Effector memory CD4-positive, alpha-beta T cell (primary cell): ENCODE measurements around the gene FAM236D.
"Not testable (repeated sequence)": the region's sequence is repeated elsewhere in the genome, so short reads cannot be mapped to it uniquely, and the experiment has no call there.

Source experiments
- DNase-seq, 3 donors: peaks; one replicate each; pipeline ENCODE4 v3.0.0-alpha.2; 2020
- H3K27ac ChIP-seq: 2 replicates; pipeline ENCODE4 v1.7.0; 2013; ENCODE audit warnings: mild to moderate bottlenecking, low read length, moderate library complexity; ENCODE audit not compliant: insufficient read depth, poor library complexity, severe bottlenecking
- H3K27me3 ChIP-seq: replicated peaks from 2 replicates; pipeline ENCODE4 v1.7.0; 2013; ENCODE audit warnings: mild to moderate bottlenecking, low read length; ENCODE audit not compliant: insufficient read depth, control insufficient read depth, poor library complexity, severe bottlenecking
- H3K36me3 ChIP-seq: 2 replicates; pipeline ENCODE4 v1.7.0; 2013; ENCODE audit warnings: mild to moderate bottlenecking, low read length, moderate library complexity; ENCODE audit not compliant: control insufficient read depth, insufficient read depth
- H3K4me1 ChIP-seq: 2 replicates; pipeline ENCODE4 v1.7.0; 2013; ENCODE audit warnings: low read length, mild to moderate bottlenecking; ENCODE audit not compliant: control insufficient read depth, insufficient read depth, poor library complexity, severe bottlenecking
- H3K4me3 ChIP-seq: 2 replicates; pipeline ENCODE4 v1.7.0; 2013; ENCODE audit warnings: low read length, low read depth, mild to moderate bottlenecking; ENCODE audit not compliant: insufficient read depth, poor library complexity, severe bottlenecking
- H3K9me3 ChIP-seq: 2 replicates; pipeline ENCODE4 v1.7.0; 2013; ENCODE audit warnings: mild to moderate bottlenecking, low read length, moderate library complexity; ENCODE audit not compliant: control insufficient read depth
- total RNA-seq, 3 donors: gene quantifications; one replicate each; lab custom pipeline; 2026; lab: John Stamatoyannopoulos, UW

FAM236D gene
- 0 reads per million in 3 donors for total RNA-seq

DNA sequence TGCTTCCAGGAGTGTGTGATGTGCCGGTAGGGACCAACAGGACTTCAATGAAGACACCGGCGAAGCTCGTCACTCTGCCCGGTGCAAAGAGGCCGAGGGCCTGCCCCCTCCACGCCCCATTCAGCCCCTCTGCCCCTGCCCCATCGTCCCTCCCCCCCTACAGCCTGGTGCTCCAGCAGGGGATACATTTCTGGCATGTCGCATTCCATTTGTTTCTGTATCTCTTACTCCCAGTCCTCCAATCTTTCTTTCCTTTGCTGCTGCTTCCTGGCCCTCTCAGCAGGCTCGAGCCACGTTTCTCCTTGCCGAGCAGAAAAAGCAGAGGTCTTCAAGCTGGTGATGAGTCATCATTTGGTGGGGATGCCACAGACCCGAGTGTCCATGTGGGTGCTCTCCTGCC, at the start of gene FAM236D:
Gene FAM236D (minus strand): TSS at position 101 of the 400 bp plus-strand sequence. CDS start 100 bp downstream, at position 1.
- not testable (repeated sequence) for H3K4me1 ChIP-seq, H3K27me3 ChIP-seq, H3K9me3 ChIP-seq, DNase-seq, H3K36me3 ChIP-seq, H3K4me3 ChIP-seq, H3K27ac ChIP-seq

DNA sequence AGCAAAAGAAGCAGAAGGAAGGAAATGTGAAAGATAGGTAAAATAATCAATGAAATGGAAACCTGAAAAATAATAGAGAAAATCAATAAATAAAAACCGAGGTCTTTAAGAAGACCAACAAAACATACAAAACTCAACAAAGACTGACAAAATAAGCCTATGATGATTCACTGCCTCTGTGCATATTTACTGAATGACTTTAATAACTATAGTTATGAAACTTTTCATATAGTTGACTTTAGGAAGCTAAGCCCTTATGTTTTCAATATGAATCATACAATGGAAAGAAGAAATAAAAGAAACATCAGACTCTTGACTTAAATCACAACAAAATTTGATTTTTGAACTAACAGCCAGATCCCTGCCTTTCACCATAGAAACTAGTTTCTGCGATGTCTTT, 29.5 kb upstream of the FAM236D start:
- not testable (repeated sequence) for H3K4me3 ChIP-seq, H3K9me3 ChIP-seq, DNase-seq, H3K4me1 ChIP-seq, H3K27me3 ChIP-seq, H3K36me3 ChIP-seq, H3K27ac ChIP-seq

DNA sequence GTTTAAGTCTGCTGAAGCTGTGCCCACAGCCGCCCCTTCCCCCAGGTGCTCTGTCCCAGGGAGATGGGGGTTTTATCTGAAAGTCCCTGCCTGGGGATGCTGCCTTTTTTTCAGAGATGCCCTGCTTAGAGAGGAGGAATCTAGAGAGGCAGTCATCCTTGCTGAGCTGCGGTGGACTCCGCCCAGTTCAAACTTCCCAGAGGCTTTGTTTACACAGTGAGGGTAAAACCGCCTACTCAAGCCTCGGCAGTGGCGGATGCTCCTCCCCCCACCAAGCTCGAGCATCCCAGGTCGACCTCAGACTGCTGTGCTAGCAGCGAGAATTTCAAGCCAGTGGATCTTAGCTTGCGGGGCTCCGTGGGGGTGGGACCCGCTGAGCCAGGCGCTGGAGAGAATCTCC, 22.7 kb upstream of the FAM236D start:
- not testable (repeated sequence) for H3K4me3 ChIP-seq, DNase-seq, H3K36me3 ChIP-seq, H3K9me3 ChIP-seq, H3K27me3 ChIP-seq, H3K4me1 ChIP-seq, H3K27ac ChIP-seq

DNA sequence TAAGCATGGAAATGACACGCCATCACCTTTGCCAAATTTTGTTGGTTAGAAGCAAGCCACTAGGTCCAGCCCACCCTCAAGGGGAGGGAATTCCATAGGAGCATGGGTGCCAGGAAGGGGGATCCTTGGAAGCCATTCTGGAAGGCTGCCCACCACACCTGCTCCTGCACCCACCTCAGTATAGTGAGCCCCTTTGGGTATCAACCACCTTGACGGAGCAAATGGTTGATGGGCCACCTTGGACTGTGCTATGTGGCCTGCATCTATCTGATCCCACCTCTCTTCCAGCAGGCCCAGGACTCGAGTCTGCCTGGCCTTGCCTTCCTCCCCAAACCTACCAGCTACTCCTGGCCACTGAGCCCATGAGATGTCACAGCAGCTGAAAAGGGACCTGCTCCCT, 17.6 kb downstream of the FAM236D start:
- not testable (repeated sequence) for H3K27ac ChIP-seq, H3K9me3 ChIP-seq, H3K27me3 ChIP-seq, H3K36me3 ChIP-seq, DNase-seq, H3K4me3 ChIP-seq, H3K4me1 ChIP-seq

DNA sequence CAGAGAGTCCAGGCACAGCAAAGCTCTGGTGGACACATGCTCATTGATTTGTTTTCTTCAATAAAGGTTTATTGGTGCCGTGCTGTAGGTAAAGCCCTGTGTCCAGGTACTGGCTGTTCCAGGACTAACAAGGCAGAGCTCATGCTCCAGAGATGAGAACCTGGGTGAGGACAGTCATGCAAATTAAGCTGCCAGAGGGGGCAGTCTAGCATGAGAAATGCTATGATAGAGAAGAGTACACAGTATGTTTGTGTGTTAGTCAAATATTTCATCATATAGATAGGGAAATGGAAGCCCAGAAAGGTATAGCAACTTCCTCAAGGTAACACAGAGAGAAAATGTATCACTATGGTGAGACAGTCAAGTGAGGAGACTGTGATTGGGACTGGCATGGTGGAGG, 19.9 kb downstream of the FAM236D start:
- H3K36me3 ChIP-seq, H3K4me3 ChIP-seq, H3K9me3 ChIP-seq, H3K27me3 ChIP-seq, H3K4me1 ChIP-seq, H3K27ac ChIP-seq, DNase-seq: not testable (repeated sequence)

DNA sequence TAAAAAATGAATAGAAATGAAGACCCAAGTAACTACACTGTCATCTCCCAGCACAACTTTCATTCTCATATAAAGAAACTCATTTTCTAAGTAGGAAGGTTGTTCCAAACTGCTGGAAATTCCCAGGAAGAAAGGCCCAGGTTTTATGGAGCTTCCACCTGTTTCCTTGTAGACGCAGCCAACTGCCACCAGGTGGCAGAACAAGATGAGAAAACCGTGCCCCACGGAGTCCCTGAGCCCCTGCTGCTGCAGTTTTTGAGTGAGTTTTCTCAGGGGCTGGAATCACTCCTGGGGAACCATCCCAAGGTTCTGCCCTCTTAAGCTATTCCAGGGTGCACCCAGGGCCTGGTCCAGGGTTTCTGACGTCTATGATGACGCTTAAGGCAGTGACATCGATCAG, 24.0 kb downstream of the FAM236D start:
- DNase-seq, H3K4me1 ChIP-seq, H3K9me3 ChIP-seq, H3K36me3 ChIP-seq, H3K27me3 ChIP-seq, H3K4me3 ChIP-seq, H3K27ac ChIP-seq: not testable (repeated sequence)

DNA sequence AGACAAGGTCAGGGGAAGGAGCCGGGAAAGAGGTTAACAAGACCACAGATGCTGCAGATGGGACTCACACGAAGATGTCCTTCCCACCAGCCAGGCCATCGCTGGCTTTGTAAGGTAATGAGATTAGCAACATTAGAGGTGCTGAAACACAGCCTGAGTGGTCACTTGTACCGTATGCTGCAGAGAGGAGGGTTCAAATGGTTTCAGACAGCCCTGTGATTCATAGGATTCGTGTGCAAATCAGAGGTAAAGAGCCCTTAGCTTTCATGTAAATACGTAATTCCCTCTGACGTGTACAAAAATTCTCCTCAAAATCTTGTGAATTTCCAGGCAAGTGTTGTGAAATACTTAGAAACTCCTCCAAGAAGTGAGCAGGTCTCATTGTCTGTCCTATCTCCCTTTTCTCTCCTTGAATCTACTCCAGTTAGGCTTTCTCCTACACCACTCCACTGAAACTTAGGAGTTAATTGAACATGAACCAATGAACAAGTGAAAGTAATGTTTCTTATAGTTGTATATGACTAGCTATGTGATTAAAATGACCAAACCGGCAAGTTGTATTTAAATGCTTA, 24.6 kb downstream of the FAM236D start:
- not testable (repeated sequence) for H3K4me1 ChIP-seq

DNA sequence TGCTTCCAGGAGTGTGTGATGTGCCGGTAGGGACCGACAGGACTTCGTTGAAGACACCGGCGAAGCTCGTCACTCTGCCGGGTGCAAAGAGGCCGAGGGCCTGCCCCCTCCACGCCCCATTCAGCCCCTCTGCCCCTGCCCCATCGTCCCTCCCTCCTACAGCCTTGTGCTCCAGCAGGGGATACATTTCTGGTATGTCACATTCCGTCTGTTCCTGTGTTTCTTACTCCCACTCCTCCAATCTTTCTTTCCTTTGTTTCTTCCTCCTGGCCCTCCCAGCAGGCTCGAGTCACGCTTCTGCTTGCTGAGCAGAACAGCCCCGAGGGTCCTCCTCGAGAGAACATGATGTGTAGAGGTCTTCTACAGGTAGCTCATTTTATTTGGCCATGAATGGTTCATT, 25.4 kb downstream of the FAM236D start, which contains the start of gene FAM236B:
Gene FAM236B (minus strand): TSS at position 101 of the 400 bp plus-strand sequence. CDS start 100 bp downstream, at position 1.
- H3K9me3 ChIP-seq, H3K27me3 ChIP-seq, H3K36me3 ChIP-seq, DNase-seq, H3K4me1 ChIP-seq, H3K4me3 ChIP-seq, H3K27ac ChIP-seq: not testable (repeated sequence)

More for the DNA sequence above, 24.6 kb downstream of the FAM236D start:
- not testable (repeated sequence) for H3K4me3 ChIP-seq, H3K9me3 ChIP-seq, H3K27me3 ChIP-seq, H3K27ac ChIP-seq, H3K36me3 ChIP-seq, DNase-seq

DNA sequence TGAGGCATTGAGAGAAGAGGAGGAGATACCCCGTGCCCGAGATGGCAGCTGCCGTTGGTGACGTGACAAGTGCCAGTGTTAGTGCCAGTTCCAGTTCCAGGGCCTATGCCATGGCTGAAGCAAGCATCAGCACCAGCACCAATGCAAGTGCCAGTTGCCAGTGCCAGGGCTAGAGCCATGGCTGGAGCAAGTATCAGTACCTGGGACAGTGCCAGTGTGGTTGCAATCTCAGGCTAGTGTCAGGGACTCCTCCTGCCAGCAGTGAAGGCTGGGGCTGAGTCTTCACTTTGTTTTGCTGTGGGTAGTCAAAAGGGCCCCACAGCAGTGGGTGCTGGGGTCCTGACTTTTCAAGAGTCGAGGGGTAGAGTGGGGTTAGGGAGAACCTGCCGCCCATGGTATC, 29.9 kb downstream of the FAM236D start:
- not testable (repeated sequence) for H3K4me1 ChIP-seq, H3K27ac ChIP-seq, H3K4me3 ChIP-seq, H3K36me3 ChIP-seq, H3K27me3 ChIP-seq, DNase-seq, H3K9me3 ChIP-seq

DNA sequence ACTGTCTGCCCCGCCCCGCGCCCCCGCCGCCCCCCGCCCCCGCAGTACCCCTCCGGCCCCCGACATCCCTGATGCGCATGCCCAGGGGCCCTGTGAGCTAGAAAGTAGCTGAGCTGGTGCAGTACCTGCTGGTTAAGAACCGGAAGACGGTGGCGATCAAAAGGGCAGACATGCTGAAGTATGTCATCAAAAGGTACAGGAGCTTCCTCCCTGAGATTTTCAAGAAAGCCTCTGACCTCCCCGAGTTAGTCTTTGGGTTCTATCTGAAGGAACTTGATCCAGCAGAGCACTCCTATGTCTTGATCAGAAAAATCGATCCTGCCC, 30.6 kb downstream of the FAM236D start:
- not testable (repeated sequence) for H3K4me3 ChIP-seq, H3K9me3 ChIP-seq, DNase-seq, H3K27ac ChIP-seq, H3K36me3 ChIP-seq, H3K27me3 ChIP-seq, H3K4me1 ChIP-seq
